GM12878 (cell line): ENCODE measurements around the gene RETREG2.

ENCODE experiments used
- BACH1 ChIP-seq: fragments of 450-650 bp; IDR thresholded peaks from 2 replicates; pipeline ENCODE4 v1.6.1; 2017; ENCODE audit warnings: mild to moderate bottlenecking, borderline replicate concordance
- CREM ChIP-seq: IDR thresholded peaks from 2 replicates; pipeline ENCODE4 v1.6.1; 2014; ENCODE audit warnings: antibody characterized with exemption, low read depth
- CTCF ChIP-seq, 3 experiments: IDR thresholded peaks in 2 of 3; conservative IDR thresholded peaks in 1 of 3; 2 replicates each; pipeline ENCODE4 v1.5.1; 2011; ENCODE audit warnings: low read depth in 3 of 3, low read length in 3 of 3, mild to moderate bottlenecking in 3 of 3, control low read depth in 2 of 3, moderate library complexity in 2 of 3, inconsistent platforms in 1 of 3, mixed read lengths in 1 of 3; ENCODE audit not compliant: control insufficient read depth in 2 of 3, insufficient read depth in 1 of 3; ENCODE audit errors: extremely low read depth in 1 of 3
- JUND ChIP-seq: IDR thresholded peaks from 2 replicates; pipeline ENCODE4 v1.6.1; 2012; ENCODE audit warnings: low read depth, mild to moderate bottlenecking, low read length, improper control_type of control experiment, moderate library complexity
- NRF1 ChIP-seq: conservative IDR thresholded peaks from 2 replicates; pipeline ENCODE4 v1.6.1; 2011; ENCODE audit warnings: mild to moderate bottlenecking, low read depth, low read length, improper control_type of control experiment
- PML ChIP-seq: IDR thresholded peaks from 2 replicates; pipeline ENCODE4 v1.6.1; 2012; ENCODE audit warnings: low read length, inconsistent platforms
- POLR2AphosphoS5 ChIP-seq: IDR thresholded peaks from 2 replicates; pipeline ENCODE4 v1.6.1; 2011; ENCODE audit warnings: mild to moderate bottlenecking, low read length, inconsistent platforms
- RCOR1 ChIP-seq: conservative IDR thresholded peaks from 2 replicates; pipeline ENCODE4 v1.6.1; 2012; ENCODE audit warnings: low read depth, low read length, improper control_type of control experiment
- RELA ChIP-seq: fragments of 450-650 bp; IDR thresholded peaks from 2 replicates; pipeline ENCODE4 v1.8.0; 2014; ENCODE audit warnings: borderline replicate concordance; ENCODE audit not compliant: partially characterized antibody
- TF ChIP-seq, protein P1 (sequence below): IDR thresholded peaks from 2 replicates; pipeline ENCODE4 v1.6.1; 2011; ENCODE audit warnings: low read depth, low read length, improper control_type of control experiment, borderline replicate concordance

DNA sequence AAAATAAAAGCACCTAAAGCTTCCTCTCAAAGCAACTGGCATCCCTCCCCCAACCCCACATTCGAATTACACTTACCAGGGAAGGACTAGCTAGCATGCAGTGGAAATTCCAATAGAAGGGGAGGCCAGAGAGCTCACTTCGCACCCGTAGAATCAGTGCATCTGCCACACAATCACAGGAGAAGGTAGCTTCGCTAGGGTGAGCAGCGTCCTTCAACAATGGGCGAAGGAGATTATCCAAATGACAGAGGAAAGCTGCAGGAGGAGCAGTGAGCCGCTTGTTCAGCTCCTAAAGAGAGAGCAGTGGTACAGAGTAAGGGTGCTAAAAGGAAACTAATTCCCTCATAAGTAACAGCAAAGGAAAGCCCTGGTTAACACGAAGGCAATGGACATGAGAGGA is 20.7 kb upstream of the RETREG2 start:
- TF ChIP-seq CTCF (IDR thresholded peaks at IDR 0.05 in 2 of 3, conservative IDR thresholded peaks at IDR 0.05 in 1 of 3; ENCODE audit: control insufficient read depth in 2 of 3, extremely low read depth in 1 of 3, insufficient read depth in 1 of 3, low read depth in 3 of 3, low read length in 3 of 3) = no peak
- TF ChIP-seq RCOR1 = no peak
- TF ChIP-seq POLR2AphosphoS5 = no peak
- no peak for TF ChIP-seq BACH1
- TF ChIP-seq CREM = no peak
- TF ChIP-seq, protein P1, sequence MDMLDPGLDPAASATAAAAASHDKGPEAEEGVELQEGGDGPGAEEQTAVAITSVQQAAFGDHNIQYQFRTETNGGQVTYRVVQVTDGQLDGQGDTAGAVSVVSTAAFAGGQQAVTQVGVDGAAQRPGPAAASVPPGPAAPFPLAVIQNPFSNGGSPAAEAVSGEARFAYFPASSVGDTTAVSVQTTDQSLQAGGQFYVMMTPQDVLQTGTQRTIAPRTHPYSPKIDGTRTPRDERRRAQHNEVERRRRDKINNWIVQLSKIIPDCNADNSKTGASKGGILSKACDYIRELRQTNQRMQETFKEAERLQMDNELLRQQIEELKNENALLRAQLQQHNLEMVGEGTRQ = no peak
- TF ChIP-seq NRF1 = no peak
- TF ChIP-seq RELA = no peak
- no peak for TF ChIP-seq JUND
- no peak for TF ChIP-seq PML
